Measurements from ENCODE around the gene GPR143.

- TF ChIP-seq REST (IDR thresholded peaks at IDR 0.05; ENCODE audit: insufficient replicate concordance, low read depth) = no peak
- TF ChIP-seq CTCF (IDR thresholded peaks at IDR 0.05; ENCODE audit: insufficient read depth, low read length) = no peak
- TF ChIP-seq POLR2AphosphoS5 (IDR thresholded peaks at IDR 0.05; ENCODE audit: low read depth) = no peak
- no peak for TF ChIP-seq GABPA (IDR thresholded peaks at IDR 0.05; ENCODE audit: low read depth)
- TF ChIP-seq SPI1 (IDR thresholded peaks at IDR 0.05; ENCODE audit: borderline replicate concordance, low read depth) = no peak
Observed at GRCh38 chrX:9781941-9782340, 16.3 kb upstream of the GPR143 start.

All from HL-60 (cell line).